ENCODE data around the gene ZNF697. TPM values are rescaled to one million over a fixed set of nuclear protein-coding genes. Genes with fewer than 3 reads are reported as not detected.

Gene ZNF697
- total RNA-seq, 1 experiment from 2014 or later = 17.4 TPM

- H3K79me1 ChIP-seq (ENCODE audit: insufficient read depth, low read depth, low read length, poor library complexity, severe bottlenecking) = no peaks in the 10 kb centered on the region
- H2AK5ac ChIP-seq (ENCODE audit: insufficient read length, low read length) = no peak overlapping the region
- no peak overlapping the region for H2BK20ac ChIP-seq (ENCODE audit: low read depth, low read length, poor library complexity, severe bottlenecking)
- Mint-ChIP-seq H3K9me3 (no peaks in the 10 kb centered on the region), H3K36me3 (ENCODE audit: insufficient read depth in 1 of 3, low read depth in 3 of 3) (peaks cover 23 to 36% (median 34%) of the 10 kb centered on the region in 3 experiments; a peak in 6 of 7 replicates), H3K4me1 (peaks cover 27 to 29% of the 10 kb centered on the region in 2 experiments), H3K27me3 (ENCODE audit: low read depth) (no peaks in the 10 kb centered on the region), H3K4me3 (no peak overlapping the region), H3K27ac (0 out of 7 replicates have a peak overlapping the region, but pooled peaks of 1 of the 3 experiments have one; percentile 59)
- H3K14ac ChIP-seq (ENCODE audit: insufficient read depth, low read length) = no peak overlapping the region
- H3K9me3 ChIP-seq (ENCODE audit: control insufficient read depth, low read depth, low read length) = no peaks in the 10 kb centered on the region
- no peak overlapping the region for H3T11ph ChIP-seq (ENCODE audit: low read length)
- H3K27ac ChIP-seq (ENCODE audit: insufficient read length, low read depth, low read length) = no peak overlapping the region
- no peak overlapping the region for H4K5ac ChIP-seq (ENCODE audit: insufficient read length, low read depth, low read length)
- H3K4me1 ChIP-seq (ENCODE audit: insufficient read depth, low read length) = peaks cover 4% of the 10 kb centered on the region; the same call in 1 of the 2 replicates
- no peak overlapping the region for H4K8ac ChIP-seq (replicated peaks; ENCODE audit: insufficient read length, low read depth, low read length)
- no peaks in the 10 kb centered on the region for H4K20me1 ChIP-seq (ENCODE audit: control insufficient read depth, insufficient read depth, insufficient read length)
- no peak overlapping the region for H3K56ac ChIP-seq (ENCODE audit: insufficient read length, low read depth, low read length)
- DNase-seq = no peak
- no peak overlapping the region for H2BK5ac ChIP-seq (ENCODE audit: insufficient read length, low read length)
- H4K91ac ChIP-seq (ENCODE audit: insufficient read length, low read depth, low read length) = no peak overlapping the region
- H3K23me2 ChIP-seq (ENCODE audit: insufficient read length, low read depth, low read length, poor library complexity, severe bottlenecking) = no peaks in the 10 kb centered on the region
- no peaks in the 10 kb centered on the region for H3K27me3 ChIP-seq (ENCODE audit: insufficient read depth, low read length)
- no peaks in the 10 kb centered on the region for H3K79me2 ChIP-seq (ENCODE audit: insufficient read depth, low read length)
- no peak overlapping the region for H3K4me2 ChIP-seq (ENCODE audit: insufficient read depth, insufficient read length, low read length)
- no peak overlapping the region for H2BK15ac ChIP-seq (ENCODE audit: low read depth, low read length)
- no peak overlapping the region for H3K9ac ChIP-seq (ENCODE audit: extremely low read depth, insufficient read length, low read length)
- TF ChIP-seq CTCF (conservative IDR thresholded peaks at IDR 0.05) = no peak
- H2BK120ac ChIP-seq (ENCODE audit: low read depth, low read length, poor library complexity, severe bottlenecking) = no peak overlapping the region
- H3K4ac ChIP-seq (ENCODE audit: low read depth, low read length) = no peak overlapping the region
- H3K23ac ChIP-seq (ENCODE audit: insufficient read length, low read depth, low read length) = no peak overlapping the region
- no peak overlapping the region for H2AFZ ChIP-seq (ENCODE audit: low read length)
- no peak overlapping the region for H2BK12ac ChIP-seq (ENCODE audit: insufficient read length, low read depth, low read length)
- H3K18ac ChIP-seq (ENCODE audit: insufficient read length, low read depth, low read length) = no peak overlapping the region
- no CpG with 5 or more reads among the region's 4 CpGs for WGBS (ENCODE audit: extremely low coverage, insufficient read length, low lambda C conversion rate)
These were observed 26.4 kb downstream of the ZNF697 start for GRCh38 chr1:119621705-119622104.

All from H9 (cell line).